Measurements from ENCODE around the gene ACTMAP.
"Not testable (repeated sequence)": the region's sequence is repeated elsewhere in the genome, so short reads cannot be mapped to it uniquely, and the experiment has no call there.

ACTMAP gene

GRCh38 chr19:40742477-40742876 lies 7.8 kb downstream of the ACTMAP start:
- Mint-ChIP-seq H3K4me3 (no peak overlapping the region), H3K36me3 (ENCODE audit: low read depth) (peaks cover 2% of the 10 kb centered on the region), H3K27ac (no peak overlapping the region), H3K9me3 (no peaks in the 10 kb centered on the region), H3K27me3 (no peaks in the 10 kb centered on the region), H3K4me1 (no peaks in the 10 kb centered on the region)
- DNase-seq, result no peak
- ATAC-seq, result no peak

GRCh38 chr19:40741527-40742390 lies 8.5 kb downstream of the ACTMAP start:
- H3K4me1 Mint-ChIP-seq, result no peaks in the 10 kb centered on the region
- H3K4me3 Mint-ChIP-seq, result no peak overlapping the region
- no peak for ATAC-seq
- H3K36me3 Mint-ChIP-seq (ENCODE audit: low read depth), result peaks cover 2% of the 10 kb centered on the region
- DNase-seq, result no peak
- no peaks in the 10 kb centered on the region for H3K9me3 Mint-ChIP-seq
- H3K27me3 Mint-ChIP-seq, result no peaks in the 10 kb centered on the region
- H3K27ac Mint-ChIP-seq, result no peak overlapping the region

- Mint-ChIP-seq H3K27me3 (no peaks in the 10 kb centered on the region), H3K4me1 (no peaks in the 10 kb centered on the region), H3K9me3 (no peaks in the 10 kb centered on the region), H3K27ac (no peak overlapping the region), H3K4me3 (no peak overlapping the region), H3K36me3 (ENCODE audit: low read depth) (peaks cover 2% of the 10 kb centered on the region)
- ATAC-seq, result no peak
- no peak for DNase-seq
These were observed 9.5 kb downstream of the ACTMAP start for GRCh38 chr19:40740747-40741146.

- Mint-ChIP-seq H3K4me3 (no peak overlapping the region), H3K4me1 (no peaks in the 10 kb centered on the region), H3K36me3 (ENCODE audit: low read depth) (peaks cover 2% of the 10 kb centered on the region), H3K27me3 (no peaks in the 10 kb centered on the region), H3K9me3 (no peaks in the 10 kb centered on the region), H3K27ac (no peak overlapping the region)
- DNase-seq (no peak), ATAC-seq (no peak)
These were observed 10.2 kb downstream of the ACTMAP start for GRCh38 chr19:40739871-40740703.

GRCh38 chr19:40739030-40739839 lies 11.0 kb downstream of the ACTMAP start:
- no peak for ATAC-seq
- DNase-seq, result no peak
- Mint-ChIP-seq H3K27me3 (no peaks in the 10 kb centered on the region), H3K36me3 (ENCODE audit: low read depth) (peaks cover 4% of the 10 kb centered on the region), H3K4me3 (no peak overlapping the region), H3K4me1 (no peaks in the 10 kb centered on the region), H3K9me3 (no peaks in the 10 kb centered on the region), H3K27ac (peak overlapping the region; percentile 60)

- Mint-ChIP-seq H3K4me3 (no peak overlapping the region), H3K9me3 (no peaks in the 10 kb centered on the region), H3K27ac (no peak overlapping the region), H3K4me1 (no peaks in the 10 kb centered on the region), H3K36me3 (ENCODE audit: low read depth) (peaks cover 15% of the 10 kb centered on the region), H3K27me3 (no peaks in the 10 kb centered on the region)
- no peak for DNase-seq
- no peak for ATAC-seq
These were observed 13.1 kb downstream of the ACTMAP start for GRCh38 chr19:40737102-40737644.

- peaks cover 15% of the 10 kb centered on the region for H3K36me3 Mint-ChIP-seq (ENCODE audit: low read depth)
- no peak for DNase-seq
- no peaks in the 10 kb centered on the region for H3K4me1 Mint-ChIP-seq
- no peak overlapping the region for H3K4me3 Mint-ChIP-seq
- H3K27ac Mint-ChIP-seq, result no peak overlapping the region
- no peaks in the 10 kb centered on the region for H3K9me3 Mint-ChIP-seq
- ATAC-seq, result no peak
- H3K27me3 Mint-ChIP-seq, result no peaks in the 10 kb centered on the region
These were observed 13.6 kb downstream of the ACTMAP start for GRCh38 chr19:40736661-40737060.

GRCh38 chr19:40735013-40735771 lies 15.1 kb downstream of the ACTMAP start:
- H3K4me1 Mint-ChIP-seq, result no peaks in the 10 kb centered on the region
- H3K9me3 Mint-ChIP-seq, result no peaks in the 10 kb centered on the region
- H3K36me3 Mint-ChIP-seq (ENCODE audit: low read depth), result peaks cover 23% of the 10 kb centered on the region
- no peaks in the 10 kb centered on the region for H3K27me3 Mint-ChIP-seq
- no peak overlapping the region for H3K4me3 Mint-ChIP-seq
- no peak overlapping the region for H3K27ac Mint-ChIP-seq
- ATAC-seq (no peak), DNase-seq (no peak)

GRCh38 chr19:40733149-40733548 lies 17.1 kb downstream of the ACTMAP start:
- H3K36me3 Mint-ChIP-seq (ENCODE audit: low read depth), result peaks cover 23% of the 10 kb centered on the region

GRCh38 chr19:40732304-40732703 lies 18.0 kb downstream of the ACTMAP start:
- H3K9me3 Mint-ChIP-seq, H3K27me3 Mint-ChIP-seq, H3K27ac Mint-ChIP-seq, DNase-seq, H3K4me1 Mint-ChIP-seq, H3K4me3 Mint-ChIP-seq, ATAC-seq: not testable (repeated sequence)
- peaks cover 25% of the 10 kb centered on the region for H3K36me3 Mint-ChIP-seq (ENCODE audit: low read depth)

More at GRCh38 chr19:40733149-40733548, 17.1 kb downstream of the ACTMAP start:
- Mint-ChIP-seq H3K27ac (no peak overlapping the region), H3K4me3 (no peak overlapping the region), H3K9me3 (no peaks in the 10 kb centered on the region), H3K27me3 (no peaks in the 10 kb centered on the region), H3K4me1 (no peaks in the 10 kb centered on the region)
- DNase-seq, result no peak
- ATAC-seq, result no peak

- ATAC-seq, H3K4me3 Mint-ChIP-seq, H3K9me3 Mint-ChIP-seq, H3K4me1 Mint-ChIP-seq, H3K27me3 Mint-ChIP-seq, DNase-seq, H3K27ac Mint-ChIP-seq: not testable (repeated sequence)
- H3K36me3 Mint-ChIP-seq (ENCODE audit: low read depth), result peaks cover 25% of the 10 kb centered on the region
These were observed 20.2 kb downstream of the ACTMAP start for GRCh38 chr19:40730065-40730464.

- Mint-ChIP-seq H3K36me3 (ENCODE audit: low read depth) (peaks cover 24% of the 10 kb centered on the region), H3K27me3 (no peaks in the 10 kb centered on the region), H3K4me3 (no peak overlapping the region), H3K9me3 (no peaks in the 10 kb centered on the region), H3K4me1 (peaks cover 22% of the 10 kb centered on the region), H3K27ac (no peak overlapping the region)
- DNase-seq (no peak), ATAC-seq (no peak)
These were observed 24.0 kb downstream of the ACTMAP start for GRCh38 chr19:40726279-40726678.

GRCh38 chr19:40724855-40725254 lies 25.4 kb downstream of the ACTMAP start:
- no peaks in the 10 kb centered on the region for H3K9me3 Mint-ChIP-seq
- ATAC-seq, result peak; percentile 92
- peaks cover 17% of the 10 kb centered on the region for H3K36me3 Mint-ChIP-seq (ENCODE audit: low read depth)
- H3K4me3 Mint-ChIP-seq, result no peak overlapping the region
- DNase-seq, result no peak
- no peak overlapping the region for H3K27ac Mint-ChIP-seq
- H3K27me3 Mint-ChIP-seq, result no peaks in the 10 kb centered on the region
- peaks cover 35% of the 10 kb centered on the region for H3K4me1 Mint-ChIP-seq
